GM19397 (cell line): ENCODE results near the gene NELFA.
"Not testable (repeated sequence)": the region's sequence is repeated elsewhere in the genome, so short reads cannot be mapped to it uniquely, and the experiment has no call there.

Source experiments
- ATAC-seq: cut with Tn5 transposase; IDR thresholded peaks from one replicate; pipeline ENCODE4 v1.9.1; 2021; ENCODE audit warnings: mild to moderate bottlenecking, moderate library complexity; ENCODE audit not compliant: unreplicated experiment

The NELFA gene

GRCh38 chr4:1994938-1995337, 13.8 kb downstream of the NELFA start:
- no peak for ATAC-seq

GRCh38 chr4:1993718-1994516, 14.9 kb downstream of the NELFA start:
- not testable (repeated sequence) for ATAC-seq

GRCh38 chr4:1993169-1993516, 15.6 kb downstream of the NELFA start:
- no peak for ATAC-seq

GRCh38 chr4:1992468-1993168, 16.2 kb downstream of the NELFA start:
- ATAC-seq = no peak

GRCh38 chr4:1991596-1992434, 17.0 kb downstream of the NELFA start:
- no peak for ATAC-seq

- ATAC-seq = no peak
These were observed 17.7 kb downstream of the NELFA start for GRCh38 chr4:1991087-1991486.

- no peak for ATAC-seq
These were observed 18.1 kb downstream of the NELFA start for GRCh38 chr4:1990676-1991075.

GRCh38 chr4:1990348-1990645, 18.5 kb downstream of the NELFA start:
- ATAC-seq = no peak

- no peak for ATAC-seq
These were observed 19.0 kb downstream of the NELFA start for GRCh38 chr4:1989533-1990347.

- ATAC-seq = no peak
These were observed 20.4 kb downstream of the NELFA start for GRCh38 chr4:1988327-1988724.

- no peak for ATAC-seq
These were observed 20.9 kb downstream of the NELFA start for GRCh38 chr4:1987721-1988326.

- no peak for ATAC-seq
These were observed 21.5 kb downstream of the NELFA start for GRCh38 chr4:1987296-1987695.

GRCh38 chr4:1986578-1987210, 22.1 kb downstream of the NELFA start:
- ATAC-seq = no peak

- ATAC-seq = no peak
These were observed 22.8 kb downstream of the NELFA start for GRCh38 chr4:1985780-1986577.

GRCh38 chr4:1985294-1985693, 23.5 kb downstream of the NELFA start:
- no peak for ATAC-seq

- no peak for ATAC-seq
These were observed 24.2 kb downstream of the NELFA start for GRCh38 chr4:1984406-1985191.

GRCh38 chr4:1983846-1984405, 24.8 kb downstream of the NELFA start:
- ATAC-seq = no peak
